H1 (cell line): ENCODE data around the gene WASHC4. TPM values are rescaled to one million over a fixed set of nuclear protein-coding genes. Genes with fewer than 3 reads are reported as not detected.

Experiments
- ASH2L ChIP-seq: fragments of 200-600, 300-600 bp; sonication (generic); IDR thresholded peaks from one replicate; pipeline ENCODE4 v1.7.1; 2017; ENCODE audit warnings: low read length
- ATF2 ChIP-seq: IDR thresholded peaks from 2 replicates; pipeline ENCODE4 v1.6.1; 2012; ENCODE audit warnings: low read length, inconsistent platforms
- ATF3 ChIP-seq: IDR thresholded peaks from 2 replicates; pipeline ENCODE4 v1.6.1; 2011; ENCODE audit warnings: low read depth, mild to moderate bottlenecking, low read length; ENCODE audit not compliant: insufficient read depth
- BCL11A ChIP-seq, 2 experiments: IDR thresholded peaks; one replicate each; pipeline ENCODE4 v1.6.1; 2011; ENCODE audit warnings: low read depth in 2 of 2, low read length in 2 of 2, mild to moderate bottlenecking in 2 of 2
- BRCA1 ChIP-seq: IDR thresholded peaks from 2 replicates; pipeline ENCODE4 v1.6.1; 2012; ENCODE audit warnings: low read depth, low read length, improper control_type of control experiment
- CHD1 ChIP-seq: IDR thresholded peaks from 2 replicates; pipeline ENCODE4 v1.6.1; 2012; ENCODE audit warnings: low read depth, low read length, improper control_type of control experiment
- CTBP2 ChIP-seq: IDR thresholded peaks from 2 replicates; pipeline ENCODE4 v1.7.0; 2011; ENCODE audit warnings: borderline replicate concordance, mild to moderate bottlenecking, moderate library complexity, mixed read lengths, low read length; ENCODE audit not compliant: insufficient read depth, insufficient read length
- EGR1 ChIP-seq: IDR thresholded peaks from 2 replicates; pipeline ENCODE4 v1.6.1; 2011; ENCODE audit warnings: low read depth, low read length, borderline replicate concordance
- EP300 ChIP-seq, 2 experiments: IDR thresholded peaks; 1 replicate in 1 of 2; 2 replicates in 1 of 2; pipeline ENCODE4 v1.6.1; 2011 to 2012; ENCODE audit warnings: low read depth in 2 of 2, low read length in 2 of 2, mild to moderate bottlenecking in 2 of 2, borderline replicate concordance in 1 of 2, inconsistent platforms in 1 of 2, moderate library complexity in 1 of 2
- EZH2 ChIP-seq: fragments of 200-600 bp; sonication (generic); IDR thresholded peaks from 2 replicates; pipeline ENCODE4 v1.7.1; 2012; ENCODE audit warnings: low read depth, mild to moderate bottlenecking, moderate library complexity, low read length, inconsistent platforms; ENCODE audit not compliant: severe bottlenecking
- GABPA ChIP-seq: IDR thresholded peaks from 2 replicates; pipeline ENCODE4 v1.6.1; 2011; ENCODE audit warnings: mild to moderate bottlenecking, low read length, moderate library complexity, borderline replicate concordance; ENCODE audit not compliant: insufficient read depth
- HDAC2 ChIP-seq, 2 experiments: fragments of 300-600 bp in 1 of 2; sonication (generic) in 1 of 2; IDR thresholded peaks; 2 replicates each; pipeline ENCODE4 v1.6.1; 2011 to 2012; ENCODE audit warnings: low read depth in 2 of 2, low read length in 2 of 2, mild to moderate bottlenecking in 2 of 2, moderate library complexity in 2 of 2, borderline replicate concordance in 1 of 2, inconsistent platforms in 1 of 2
- JUN ChIP-seq: IDR thresholded peaks from 2 replicates; pipeline ENCODE4 v1.6.1; 2011; ENCODE audit warnings: low read depth, mild to moderate bottlenecking, improper control_type of control experiment, low read length
- KDM1A ChIP-seq: fragments of 200-600, 300-600 bp; sonication (generic); IDR thresholded peaks from 2 replicates; pipeline ENCODE4 v1.7.1; 2016; ENCODE audit warnings: mild to moderate bottlenecking, low read length, borderline replicate concordance
- KDM4A ChIP-seq: IDR thresholded peaks from one replicate; pipeline ENCODE4 v1.7.1; 2012; ENCODE audit warnings: low read depth, mild to moderate bottlenecking, moderate library complexity, low read length, inconsistent platforms; ENCODE audit not compliant: severe bottlenecking
- MAFK ChIP-seq: IDR thresholded peaks from 2 replicates; pipeline ENCODE4 v1.6.1; 2012; ENCODE audit warnings: low read depth, mild to moderate bottlenecking, improper control_type of control experiment, low read length
- NRF1 ChIP-seq: IDR thresholded peaks from 2 replicates; pipeline ENCODE4 v1.6.1; 2011; ENCODE audit warnings: mild to moderate bottlenecking, low read depth, low read length, improper control_type of control experiment
- PHF8 ChIP-seq: fragments of 200-600 bp; sonication (generic); conservative IDR thresholded peaks from 2 replicates; pipeline ENCODE4 v1.7.1; 2012; ENCODE audit warnings: low read depth, mild to moderate bottlenecking, inconsistent platforms, low read length, moderate library complexity
- POLR2AphosphoS5 ChIP-seq: IDR thresholded peaks from 2 replicates; pipeline ENCODE4 v1.6.1; 2011; ENCODE audit warnings: low read depth, low read length
- RBBP5 ChIP-seq: IDR thresholded peaks from 2 replicates; pipeline ENCODE4 v1.7.1; 2012; ENCODE audit warnings: low read depth, mild to moderate bottlenecking, inconsistent platforms, low read length, moderate library complexity, borderline replicate concordance
- polyA plus RNA-seq, 7 experiments: library from polyadenylated mRNA; depleted of rRNA in 3 of 7; stranded (reverse) in 5 of 7; unstranded in 2 of 7; fragments of >200 nt in 5 of 7; fragments of 200-250 nt in 2 of 7; gene quantifications; 1 replicate in 5 of 7; 2 replicates in 1 of 7; 4 replicates in 1 of 7; pipeline versions ENCODE4 v1.2.1 to v1.2.3, GENCODE V29; 2011 to 2013; ENCODE audit warnings: missing spikeins in 2 of 7, mixed read lengths in 2 of 7
- total RNA-seq: library from RNA; stranded (reverse); fragmentation: NEBNext Ultra II Directional; extraction: Animal tissue kit (Norgen Biotek cat#: 25700); gene quantifications from 2 replicates; pipeline ENCODE4 v1.2.1, GENCODE V29; 2021

WASHC4 gene
- total and polyA plus RNA-seq, 2 of the 8 experiments (the other 6 are each of a cell fraction or from before 2014, with no cell fraction given): 13.0 to 38.5 TPM

- TF ChIP-seq EP300 (IDR thresholded peaks at IDR 0.05; ENCODE audit: borderline replicate concordance in 1 of 2, low read depth in 2 of 2, low read length in 2 of 2) (no peak), KDM4A (peak; percentile 97), EGR1 (peak; percentile 27; the same call in 1 of the 2 replicates), RBBP5 (peak; percentile 92), HDAC2 (IDR thresholded peaks at IDR 0.05; ENCODE audit: borderline replicate concordance in 1 of 2, low read depth in 2 of 2, low read length in 2 of 2) (peak in 1 of 2 experiments; percentile 81; a peak in 1 of 4 replicates), GABPA (peak; percentile 50; the same call in 1 of the 2 replicates), NRF1 (no peak), ATF2 (no peak), EZH2 (no peak), JUN (no peak), POLR2AphosphoS5 (peak; percentile 91), CTBP2 (no peak), ATF3 (peak; percentile 74), BCL11A (IDR thresholded peaks at IDR 0.05; ENCODE audit: low read depth in 2 of 2, low read length in 2 of 2) (no peak), PHF8 (peak; percentile 93), MAFK (no peak), ASH2L (peak; percentile 96), BRCA1 (peak; percentile 72; the same call in 1 of the 2 replicates), CHD1 (no peak), KDM1A (no peak)
Observed at GRCh38 chr12:105107494-105108371, at the start of gene WASHC4 (continued).
